ENCODE results near the gene ARHGAP25.

ARHGAP25 gene

GRCh38 chr2:68742626-68743415 lies 8.2 kb downstream of the ARHGAP25 start:
- no peak overlapping the region for H3K4me3 ChIP-seq (ENCODE audit: low read depth, low read length)
- no peak for TF ChIP-seq CTCF (IDR thresholded peaks at IDR 0.05)

GRCh38 chr2:68743531-68743930 lies 8.9 kb downstream of the ARHGAP25 start:
- no peaks in the 10 kb centered on the region for H3K79me2 ChIP-seq
- H3K4me1 ChIP-seq, result no peaks in the 10 kb centered on the region
- no peak for TF ChIP-seq CTCF (IDR thresholded peaks at IDR 0.05)
- no peak overlapping the region for H3K4me3 ChIP-seq (ENCODE audit: low read depth, low read length)
- no peak overlapping the region for H2AFZ ChIP-seq
- no peak overlapping the region for H3K27ac ChIP-seq
- H3K4me2 ChIP-seq (ENCODE audit: low read length), result no peak overlapping the region
- no peak overlapping the region for H3K9ac ChIP-seq
- H3K27me3 ChIP-seq (ENCODE audit: control insufficient read depth, insufficient read depth, low read length), result no peaks in the 10 kb centered on the region
- H3K9me3 ChIP-seq (ENCODE audit: control insufficient read depth, low read length), result no peaks in the 10 kb centered on the region
- no peaks in the 10 kb centered on the region for H3K36me3 ChIP-seq (ENCODE audit: control insufficient read depth, insufficient read depth, low read length)

More at GRCh38 chr2:68742626-68743415, 8.2 kb downstream of the ARHGAP25 start:
- no peaks in the 10 kb centered on the region for H3K36me3 ChIP-seq (ENCODE audit: control insufficient read depth, insufficient read depth, low read length)
- H3K79me2 ChIP-seq, result no peaks in the 10 kb centered on the region
- no peak overlapping the region for H3K4me2 ChIP-seq (ENCODE audit: low read length)
- H3K9ac ChIP-seq, result no peak overlapping the region
- no peaks in the 10 kb centered on the region for H3K9me3 ChIP-seq (ENCODE audit: control insufficient read depth, low read length)
- H3K27me3 ChIP-seq (ENCODE audit: control insufficient read depth, insufficient read depth, low read length), result no peaks in the 10 kb centered on the region
- no peak overlapping the region for H3K27ac ChIP-seq
- no peaks in the 10 kb centered on the region for H3K4me1 ChIP-seq
- H2AFZ ChIP-seq, result no peak overlapping the region

GRCh38 chr2:68744366-68744912 lies 9.8 kb downstream of the ARHGAP25 start:
- Histone ChIP-seq H3K27ac (no peak overlapping the region), H3K79me2 (no peaks in the 10 kb centered on the region), H3K36me3 (ENCODE audit: control insufficient read depth, insufficient read depth, low read length) (no peaks in the 10 kb centered on the region), H3K4me3 (ENCODE audit: low read depth, low read length) (no peak overlapping the region), H3K4me1 (no peaks in the 10 kb centered on the region), H3K9ac (no peak overlapping the region), H3K27me3 (ENCODE audit: control insufficient read depth, insufficient read depth, low read length) (no peaks in the 10 kb centered on the region), H3K4me2 (ENCODE audit: low read length) (no peak overlapping the region), H2AFZ (no peak overlapping the region), H3K9me3 (ENCODE audit: control insufficient read depth, low read length) (no peaks in the 10 kb centered on the region)
- no peak for TF ChIP-seq CTCF (IDR thresholded peaks at IDR 0.05)

GRCh38 chr2:68745006-68745405 lies 10.4 kb downstream of the ARHGAP25 start:
- no peak for TF ChIP-seq CTCF (IDR thresholded peaks at IDR 0.05)
- Histone ChIP-seq H3K4me2 (ENCODE audit: low read length) (no peak overlapping the region), H3K79me2 (no peaks in the 10 kb centered on the region), H3K4me3 (ENCODE audit: low read depth, low read length) (no peak overlapping the region), H3K9ac (no peak overlapping the region), H3K27ac (no peak overlapping the region), H3K9me3 (ENCODE audit: control insufficient read depth, low read length) (no peaks in the 10 kb centered on the region), H2AFZ (no peak overlapping the region), H3K36me3 (ENCODE audit: control insufficient read depth, insufficient read depth, low read length) (no peaks in the 10 kb centered on the region), H3K4me1 (no peaks in the 10 kb centered on the region), H3K27me3 (ENCODE audit: control insufficient read depth, insufficient read depth, low read length) (no peaks in the 10 kb centered on the region)

GRCh38 chr2:68746408-68746807 lies 11.8 kb downstream of the ARHGAP25 start:
- Histone ChIP-seq H3K36me3 (ENCODE audit: control insufficient read depth, insufficient read depth, low read length) (no peaks in the 10 kb centered on the region), H3K9me3 (ENCODE audit: control insufficient read depth, low read length) (no peaks in the 10 kb centered on the region)

More at GRCh38 chr2:68746408-68746807, 11.8 kb downstream of the ARHGAP25 start:
- no peak overlapping the region for H3K27ac ChIP-seq
- H3K9ac ChIP-seq, result no peak overlapping the region
- no peak for TF ChIP-seq CTCF (IDR thresholded peaks at IDR 0.05)
- H3K4me2 ChIP-seq (ENCODE audit: low read length), result no peak overlapping the region
- no peaks in the 10 kb centered on the region for H3K79me2 ChIP-seq
- H3K4me1 ChIP-seq, result no peaks in the 10 kb centered on the region
- no peaks in the 10 kb centered on the region for H3K27me3 ChIP-seq (ENCODE audit: control insufficient read depth, insufficient read depth, low read length)
- no peak overlapping the region for H3K4me3 ChIP-seq (ENCODE audit: low read depth, low read length)
- no peak overlapping the region for H2AFZ ChIP-seq
